NK-92 (cell line): ENCODE results near the gene FIGLA.

Experiments used
- DNase-seq: peaks from one replicate; lab custom pipeline; 2025; ENCODE audit not compliant: unreplicated experiment; lab: John Stamatoyannopoulos, UW

The FIGLA gene

GRCh38 chr2:70776266-70776665, 14.2 kb downstream of the FIGLA start:
- DNase-seq, result no peak

- no peak for DNase-seq
These were observed 15.3 kb downstream of the FIGLA start for GRCh38 chr2:70775141-70775540.

GRCh38 chr2:70772486-70773155, 17.8 kb downstream of the FIGLA start:
- no peak for DNase-seq

- no peak for DNase-seq
These were observed 19.0 kb downstream of the FIGLA start for GRCh38 chr2:70771446-70771845.

- DNase-seq, result no peak
These were observed 21.0 kb downstream of the FIGLA start for GRCh38 chr2:70769450-70769849.

GRCh38 chr2:70768590-70769085, 21.8 kb downstream of the FIGLA start:
- DNase-seq, result no peak

GRCh38 chr2:70767699-70768589, 22.5 kb downstream of the FIGLA start, which contains the start of gene ADD2:
Gene ADD2 (minus strand): TSS chr2:70768200. CDS start chr2:70706408, 61,792 bp downstream.
- DNase-seq, result no peak

GRCh38 chr2:70767079-70767698, 23.3 kb downstream of the FIGLA start:
- no peak for DNase-seq

- no peak for DNase-seq
These were observed 23.9 kb downstream of the FIGLA start for GRCh38 chr2:70766357-70767078.

GRCh38 chr2:70765507-70765906, 24.9 kb downstream of the FIGLA start:
- no peak for DNase-seq

GRCh38 chr2:70759446-70759845, 31.0 kb downstream of the FIGLA start:
- no peak for DNase-seq

GRCh38 chr2:70757966-70758365, 32.5 kb downstream of the FIGLA start:
- DNase-seq, result no peak

- no peak for DNase-seq
These were observed 33.1 kb downstream of the FIGLA start for GRCh38 chr2:70757360-70757759.

GRCh38 chr2:70756128-70756527, 34.3 kb downstream of the FIGLA start:
- no peak for DNase-seq

- DNase-seq, result no peak
These were observed 36.5 kb downstream of the FIGLA start for GRCh38 chr2:70753902-70754301.

GRCh38 chr2:70753031-70753430, 37.4 kb downstream of the FIGLA start:
- DNase-seq, result no peak

- DNase-seq, result no peak
These were observed 38.0 kb downstream of the FIGLA start for GRCh38 chr2:70752396-70752795.

GRCh38 chr2:70751881-70752280, 38.6 kb downstream of the FIGLA start:
- no peak for DNase-seq

GRCh38 chr2:70750320-70750719, 40.1 kb downstream of the FIGLA start:
- no peak for DNase-seq

- DNase-seq, result no peak
These were observed 42.2 kb downstream of the FIGLA start for GRCh38 chr2:70748002-70748784.
